Measurements from ENCODE around the gene NOVA1. TPM values are rescaled to one million over a fixed set of nuclear protein-coding genes. Genes with fewer than 3 reads are reported as not detected.
A peak's percentile ranks its signal among the peaks of the same experiment; 100 is the strongest.

Gene NOVA1
- total and polyA plus RNA-seq, 2 experiments from 2014 or later: 0.32 to 1.6 TPM

DNA sequence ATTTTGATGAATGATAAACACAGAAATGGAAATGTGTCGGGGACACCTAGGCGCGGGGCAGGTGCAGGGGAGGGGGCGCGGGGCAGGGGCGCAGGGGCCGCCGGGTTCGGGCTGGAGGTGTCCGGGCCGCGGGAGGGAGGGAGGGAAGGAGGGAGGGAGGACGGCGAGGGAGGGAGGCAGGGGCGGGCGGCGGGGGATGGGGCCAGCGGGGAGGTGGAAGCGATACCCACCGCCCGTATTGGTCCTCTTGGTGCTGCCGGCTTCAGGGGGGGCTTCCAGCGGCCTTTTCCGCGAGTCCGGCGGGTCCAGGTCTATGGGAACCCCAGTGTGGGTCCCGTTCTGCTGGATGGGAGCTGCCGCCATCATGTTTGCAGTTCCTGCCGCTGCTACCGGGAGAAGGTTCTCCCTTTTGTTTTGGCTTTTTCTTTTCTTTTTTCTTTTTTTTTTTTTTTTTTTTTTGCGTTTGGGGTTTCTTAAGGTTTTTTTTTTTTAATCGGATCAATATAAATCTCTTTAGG lies 703 bp downstream of the NOVA1 start:
- H3F3A ChIP-seq (ENCODE audit: insufficient read depth): no peaks in the 10 kb centered on the region
- no peak for TF ChIP-seq EZH2 (IDR thresholded peaks at IDR 0.05; ENCODE audit: insufficient read depth, poor library complexity, severe bottlenecking)
- TF ChIP-seq EZH2phosphoT487 (IDR thresholded peaks at IDR 0.05; ENCODE audit: insufficient read depth, low read depth): no peak
- H3K36me3 ChIP-seq (ENCODE audit: low read depth): no peaks in the 10 kb centered on the region
- no peaks in the 10 kb centered on the region; the same call in 1 of the 2 replicates for H3K4me1 ChIP-seq (ENCODE audit: insufficient read depth)
- peak overlapping the region; percentile 98 for H2AFZ ChIP-seq
- 0 to 2% methylated on average over 12 to 33 of the region's 33 CpGs for WGBS, 2 experiments (ENCODE audit: low coverage in 1 of 2, low lambda C conversion rate in 2 of 2, missing lambda C conversion rate in 2 of 2)
- H3K4me3 ChIP-seq: peak overlapping the region; percentile 82
- no peaks in the 10 kb centered on the region for H3K9me2 ChIP-seq (ENCODE audit: insufficient read depth)
- H4K20me1 ChIP-seq (ENCODE audit: insufficient read depth): no peaks in the 10 kb centered on the region
- peak overlapping the region; percentile 72 for H3K9ac ChIP-seq
- H3K79me2 ChIP-seq (ENCODE audit: insufficient read depth): no peaks in the 10 kb centered on the region
- in situ Hi-C loops (cut with MboI): no loop called here
- no peaks in the 10 kb centered on the region for H3K27me3 ChIP-seq (replicated peaks; ENCODE audit: insufficient read depth)
- H3K9me3 ChIP-seq (ENCODE audit: low read depth): no peaks in the 10 kb centered on the region
- H3K27ac ChIP-seq: no peak overlapping the region
- DNase-seq: peak; percentile 54
- peak overlapping the region; percentile 92 for H3K4me2 ChIP-seq (ENCODE audit: unreplicated experiment)

DNA sequence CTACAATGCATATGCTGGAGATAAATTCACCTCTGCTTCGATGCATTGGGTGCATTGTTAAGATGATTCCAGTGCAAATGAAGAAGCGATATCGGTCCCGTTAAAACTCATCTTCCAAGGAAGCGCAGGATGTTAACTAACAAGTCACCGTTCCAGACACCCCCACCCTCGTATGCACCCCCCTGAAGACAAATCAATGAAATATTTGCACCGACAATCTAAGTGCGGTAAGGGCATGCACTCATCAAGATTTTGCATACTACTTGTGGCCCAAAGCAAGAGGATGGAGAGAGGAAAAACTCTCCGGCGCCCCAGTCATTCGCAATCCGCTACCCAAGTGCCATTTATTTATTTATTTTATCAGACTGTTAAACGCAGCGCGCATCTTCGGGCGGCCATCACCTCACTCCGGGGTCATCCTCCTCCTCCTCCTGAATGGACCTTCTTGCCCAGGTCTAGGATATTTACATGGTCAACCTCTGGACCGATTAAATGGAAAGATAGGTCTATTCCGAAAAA lies 1.2 kb downstream of the NOVA1 start:
- 1% methylated on average over 21 of the region's 21 CpGs for WGBS, 2 experiments (ENCODE audit: low coverage in 1 of 2, low lambda C conversion rate in 2 of 2, missing lambda C conversion rate in 2 of 2)
- H3K36me3 ChIP-seq (ENCODE audit: low read depth): no peaks in the 10 kb centered on the region
- peak; percentile 38 for DNase-seq
- no peaks in the 10 kb centered on the region for H3K9me2 ChIP-seq (ENCODE audit: insufficient read depth)
- H3K27me3 ChIP-seq (replicated peaks; ENCODE audit: insufficient read depth): no peaks in the 10 kb centered on the region
- H3F3A ChIP-seq (ENCODE audit: insufficient read depth): no peaks in the 10 kb centered on the region
- H3K9ac ChIP-seq: peak overlapping the region; percentile 46
- H2AFZ ChIP-seq: peak overlapping the region; percentile 98
- H3K27ac ChIP-seq: no peak overlapping the region
- no peaks in the 10 kb centered on the region for H3K9me3 ChIP-seq (ENCODE audit: low read depth)
- no peaks in the 10 kb centered on the region for H3K79me2 ChIP-seq (ENCODE audit: insufficient read depth)
- H3K4me1 ChIP-seq (ENCODE audit: insufficient read depth): no peaks in the 10 kb centered on the region; the same call in 1 of the 2 replicates
- TF ChIP-seq EZH2 (IDR thresholded peaks at IDR 0.05; ENCODE audit: insufficient read depth, poor library complexity, severe bottlenecking): no peak
- no peak for TF ChIP-seq EZH2phosphoT487 (IDR thresholded peaks at IDR 0.05; ENCODE audit: insufficient read depth, low read depth)
- peak overlapping the region; percentile 82 for H3K4me3 ChIP-seq
- no peaks in the 10 kb centered on the region for H4K20me1 ChIP-seq (ENCODE audit: insufficient read depth)
- in situ Hi-C loops (cut with MboI): no loop called here
- H3K4me2 ChIP-seq (ENCODE audit: unreplicated experiment): peak overlapping the region; percentile 73

DNA sequence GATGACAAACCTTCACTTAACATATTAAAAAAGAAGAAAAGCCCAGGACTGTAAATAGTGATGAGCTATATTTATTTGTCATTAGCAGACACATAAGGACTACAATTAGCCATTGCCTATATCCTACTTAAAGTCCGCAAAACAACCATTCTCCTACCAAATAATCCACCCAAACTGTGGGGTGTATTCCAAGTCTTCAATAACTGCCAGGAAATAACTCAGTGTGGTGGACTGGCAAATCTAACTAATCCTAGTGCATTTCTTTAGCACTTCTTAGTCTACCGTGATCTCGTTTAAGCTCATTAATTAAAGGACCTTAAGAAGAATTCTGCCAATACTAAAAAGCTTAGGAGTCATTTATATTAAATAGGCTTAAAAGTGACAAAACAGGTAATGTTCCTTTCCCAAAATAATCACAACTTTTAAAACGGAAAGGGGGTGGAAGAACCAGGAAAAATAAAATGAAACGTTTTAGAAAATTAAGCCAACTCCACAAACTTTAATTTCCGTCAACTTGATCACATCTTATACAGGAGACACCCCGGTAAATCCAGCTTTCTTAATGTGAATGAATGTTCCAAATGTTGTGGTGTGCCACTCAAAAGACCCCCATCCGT lies 1.8 kb downstream of the NOVA1 start:
- peak overlapping the region; percentile 98 for H2AFZ ChIP-seq
- 11 to 12% methylated on average over 8 of the region's 8 CpGs for WGBS, 2 experiments (ENCODE audit: low coverage in 1 of 2, low lambda C conversion rate in 2 of 2, missing lambda C conversion rate in 2 of 2)
- no peaks in the 10 kb centered on the region for H3K27me3 ChIP-seq (replicated peaks; ENCODE audit: insufficient read depth)
- peak overlapping the region; percentile 73 for H3K4me2 ChIP-seq (ENCODE audit: unreplicated experiment)
- H3K9me3 ChIP-seq (ENCODE audit: low read depth): no peaks in the 10 kb centered on the region
- H4K20me1 ChIP-seq (ENCODE audit: insufficient read depth): no peaks in the 10 kb centered on the region
- H3K36me3 ChIP-seq (ENCODE audit: low read depth): no peaks in the 10 kb centered on the region
- no peak overlapping the region for H3K27ac ChIP-seq
- H3K4me3 ChIP-seq: peak overlapping the region; percentile 82
- TF ChIP-seq EZH2phosphoT487 (IDR thresholded peaks at IDR 0.05; ENCODE audit: insufficient read depth, low read depth) (no peak), EZH2 (IDR thresholded peaks at IDR 0.05; ENCODE audit: insufficient read depth, poor library complexity, severe bottlenecking) (no peak)
- H3F3A ChIP-seq (ENCODE audit: insufficient read depth): no peaks in the 10 kb centered on the region
- no peaks in the 10 kb centered on the region; the same call in 1 of the 2 replicates for H3K4me1 ChIP-seq (ENCODE audit: insufficient read depth)
- DNase-seq: peak; percentile 8
- in situ Hi-C loops (cut with MboI): no loop called here
- H3K9me2 ChIP-seq (ENCODE audit: insufficient read depth): no peaks in the 10 kb centered on the region
- no peaks in the 10 kb centered on the region for H3K79me2 ChIP-seq (ENCODE audit: insufficient read depth)
- H3K9ac ChIP-seq: 0 out of 2 replicates have a peak overlapping the region, but pooled peaks have one; percentile 46

DNA sequence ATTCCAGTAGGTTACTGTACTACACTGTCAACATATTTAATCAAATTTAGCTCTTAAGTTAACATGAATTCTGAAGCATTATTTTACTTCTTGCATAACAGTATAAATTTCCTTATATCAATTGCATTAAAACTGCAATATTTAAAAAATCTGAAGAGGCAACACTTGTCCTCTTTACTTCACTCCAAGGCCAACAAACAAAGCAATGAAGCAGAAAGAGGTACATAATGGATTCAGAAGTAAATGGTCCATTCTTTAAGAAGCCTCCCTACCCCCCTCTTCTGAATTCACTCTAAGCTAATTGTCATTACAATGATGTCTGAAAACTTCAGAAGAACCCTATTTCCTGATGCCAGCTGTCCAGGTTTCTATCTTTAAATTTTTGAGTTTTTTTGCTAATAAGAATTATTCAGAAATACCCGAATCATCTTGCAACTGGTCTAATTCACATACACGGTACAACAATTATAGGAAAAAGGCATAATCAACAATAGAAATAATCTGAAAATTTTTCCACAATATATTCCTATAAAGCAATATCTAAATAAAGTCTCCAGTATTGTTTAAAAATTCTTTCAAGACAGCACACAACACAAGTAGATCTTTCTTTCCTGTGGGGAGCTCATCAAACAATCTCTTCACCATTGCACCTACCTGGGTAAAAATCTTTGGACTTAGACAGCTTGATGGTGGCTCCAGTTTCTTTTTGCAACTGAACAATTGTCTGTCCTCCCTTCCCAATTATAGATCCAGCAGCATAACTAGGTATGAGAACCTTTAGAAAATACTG lies 2.9 kb downstream of the NOVA1 start:
- in situ Hi-C loops (cut with MboI): no loop called here
- H3K9me3 ChIP-seq (ENCODE audit: low read depth): no peaks in the 10 kb centered on the region
- 62 to 64% methylated on average over 2 of the region's 2 CpGs for WGBS, 2 experiments (ENCODE audit: low coverage in 1 of 2, low lambda C conversion rate in 2 of 2, missing lambda C conversion rate in 2 of 2)
- no peaks in the 10 kb centered on the region for H4K20me1 ChIP-seq (ENCODE audit: insufficient read depth)
- H2AFZ ChIP-seq: no peak overlapping the region
- no peaks in the 10 kb centered on the region; the same call in 1 of the 2 replicates for H3K4me1 ChIP-seq (ENCODE audit: insufficient read depth)
- H3K4me2 ChIP-seq (ENCODE audit: unreplicated experiment): no peak overlapping the region
- no peak overlapping the region for H3K4me3 ChIP-seq
- no peaks in the 10 kb centered on the region for H3F3A ChIP-seq (ENCODE audit: insufficient read depth)
- no peaks in the 10 kb centered on the region for H3K27me3 ChIP-seq (replicated peaks; ENCODE audit: insufficient read depth)
- H3K9me2 ChIP-seq (ENCODE audit: insufficient read depth): no peaks in the 10 kb centered on the region
- TF ChIP-seq EZH2 (IDR thresholded peaks at IDR 0.05; ENCODE audit: insufficient read depth, poor library complexity, severe bottlenecking): no peak
- no peaks in the 10 kb centered on the region for H3K36me3 ChIP-seq (ENCODE audit: low read depth)
- no peak for DNase-seq
- H3K9ac ChIP-seq: no peak overlapping the region
- H3K27ac ChIP-seq: no peak overlapping the region
- no peaks in the 10 kb centered on the region for H3K79me2 ChIP-seq (ENCODE audit: insufficient read depth)
